B cell (primary cell): Measurements from ENCODE around the gene GRHPR. TPM values are rescaled to one million over a fixed set of nuclear protein-coding genes. Genes with fewer than 3 reads are reported as not detected.

Source experiments
- ATAC-seq: fragments of 200-7000 bp; cut with Tn5 transposase; one replicate; pipeline ENCODE4 v1.10.0; 2021; ENCODE audit warnings: low read depth, mild to moderate bottlenecking, moderate number of reproducible peaks, moderate library complexity
- CTCF ChIA-PET: fragments of 350-600 bp; sonication (Branson Sonifier 250); formaldehyde crosslinking; loops from one replicate; lab custom pipeline; 2021; ENCODE audit warnings: antibody characterized with exemption, inconsistent platforms; lab: Charles Lee
- POLR2A ChIA-PET: fragments of 350-600 bp; sonication (Branson Sonifier 250); formaldehyde crosslinking; loops from one replicate; lab custom pipeline; 2021; ENCODE audit warnings: antibody characterized with exemption; lab: Charles Lee
- DNase-seq: peaks from one replicate; pipeline ENCODE4 v3.0.0; 2013
- H2AFZ ChIP-seq: 2 replicates; pipeline ENCODE4 v1.6.1; 2012; ENCODE audit warnings: mild to moderate bottlenecking, low read depth, low read length; ENCODE audit not compliant: insufficient read depth, poor library complexity, severe bottlenecking
- H3K27ac ChIP-seq, 2 donors: 1 replicate in 1 of 2; 2 replicates in 1 of 2; pipeline ENCODE4 v1.5.1; 2012 to 2013; ENCODE audit warnings: low read length in 2 of 2, mild to moderate bottlenecking in 2 of 2, moderate library complexity in 1 of 2
- H3K27me3 ChIP-seq, 4 experiments: fragments of 200-600 bp in 1 of 4; sonication (generic) in 1 of 4; replicated peaks in 1 of 4; 1 replicate in 2 of 4; 2 replicates in 2 of 4; pipeline versions ENCODE4 v1.6.1 to v1.7.0; 2013 to 2016; ENCODE audit warnings: low read length in 3 of 4, mild to moderate bottlenecking in 2 of 4, mixed read lengths in 1 of 4, moderate library complexity in 1 of 4; ENCODE audit not compliant: insufficient read depth in 4 of 4, control insufficient read depth in 3 of 4; ENCODE audit errors: control extremely low read depth in 1 of 4
- H3K36me3 ChIP-seq, 2 experiments: replicated peaks in 1 of 2; 1 replicate in 1 of 2; 2 replicates in 1 of 2; pipeline versions ENCODE4 v1.6.1 to v1.7.1; 2013; ENCODE audit warnings: low read length in 1 of 2; ENCODE audit not compliant: insufficient read depth in 2 of 2, control insufficient read depth in 1 of 2; ENCODE audit errors: control extremely low read depth in 1 of 2, extremely low read depth in 1 of 2
- H3K4me1 ChIP-seq, 2 donors: fragments of 200-600 bp in 1 of 2; sonication (generic) in 1 of 2; 1 replicate in 1 of 2; 2 replicates in 1 of 2; pipeline versions ENCODE4 v1.5.1 to v1.6.1; 2013 to 2017; ENCODE audit warnings: low read length in 2 of 2; ENCODE audit not compliant: control insufficient read depth in 2 of 2, insufficient read depth in 2 of 2
- H3K4me2 ChIP-seq: replicated peaks from 2 replicates; pipeline ENCODE3; 2012; ENCODE audit warnings: mild to moderate bottlenecking, low read depth, low read length; ENCODE audit not compliant: poor library complexity, severe bottlenecking
- H3K4me3 ChIP-seq, 5 experiments: fragments of 200-600 bp in 1 of 5; sonication (generic) in 1 of 5; 1 replicate in 3 of 5; 2 replicates in 2 of 5; pipeline versions ENCODE4 v1.5.1 to v1.7.0; 2011 to 2016; ENCODE audit warnings: low read length in 4 of 5, mild to moderate bottlenecking in 4 of 5, low read depth in 2 of 5, control low read depth in 1 of 5, moderate library complexity in 1 of 5; ENCODE audit not compliant: insufficient read depth in 1 of 5; ENCODE audit errors: control extremely low read depth in 1 of 5, extremely low read depth in 1 of 5
- H3K79me2 ChIP-seq: fragments of 200-600 bp; sonication (generic); one replicate; pipeline ENCODE4 v1.6.0; 2016; ENCODE audit warnings: low read length; ENCODE audit not compliant: control insufficient read depth, insufficient read depth
- H3K9ac ChIP-seq: fragments of 200-600 bp; sonication (generic); 2 replicates; pipeline ENCODE4 v1.6.1; 2017; ENCODE audit warnings: mild to moderate bottlenecking, low read length, moderate library complexity
- H3K9me3 ChIP-seq, 3 donors: one replicate each; pipeline versions ENCODE4 v1.6.1 to v1.7.1; 2013; ENCODE audit warnings: low read length in 2 of 3; ENCODE audit not compliant: control insufficient read depth in 2 of 3, insufficient read depth in 1 of 3; ENCODE audit errors: control extremely low read depth in 1 of 3
- H4K20me1 ChIP-seq: 2 replicates; pipeline ENCODE4 v1.6.0; 2012; ENCODE audit warnings: mild to moderate bottlenecking, low read length; ENCODE audit not compliant: insufficient read depth, control insufficient read depth, poor library complexity, severe bottlenecking
- H3K27ac Mint-ChIP-seq: one replicate; pipeline ENCODE4 v1.8.0; 2021; ENCODE audit warnings: mixed read lengths
- H3K27me3 Mint-ChIP-seq: one replicate; pipeline ENCODE4 v1.8.0; 2021; ENCODE audit warnings: mixed read lengths
- H3K4me1 Mint-ChIP-seq: one replicate; pipeline ENCODE4 v1.8.0; 2021; ENCODE audit warnings: mixed read lengths
- H3K4me3 Mint-ChIP-seq: one replicate; pipeline ENCODE4 v1.8.0; 2021; ENCODE audit warnings: mixed read lengths
- H3K9me3 Mint-ChIP-seq: one replicate; pipeline ENCODE4 v1.8.0; 2022; ENCODE audit warnings: mixed read lengths; ENCODE audit not compliant: insufficient read depth
- EZH2 ChIP-seq: IDR thresholded peaks from 2 replicates; pipeline ENCODE4 v1.6.1; 2012; ENCODE audit warnings: borderline replicate concordance, low read depth, mild to moderate bottlenecking, moderate library complexity, low read length; ENCODE audit not compliant: insufficient read depth, poor library complexity, severe bottlenecking
- WGBS: methylation state at CpG from one replicate; pipeline ENCODE4 v1.1.5; 2013; ENCODE audit warnings: missing lambda C conversion rate; ENCODE audit not compliant: insufficient coverage; 5-methylcytosine and 5-hydroxymethylcytosine counted together
- intact Hi-C: fragments of 100-400 bp; cut with micrococcal nuclease; formaldehyde crosslinking; loops from one replicate; pipeline ENCODE4 v1.10.0; 2022
- polyA plus RNA-seq: library from polyadenylated mRNA; depleted of rRNA; stranded (reverse); fragments of >200 nt; gene quantifications from 2 replicates; pipeline ENCODE4 v1.2.3, GENCODE V29; 2012
- total RNA-seq, 2 donors: library from RNA; stranded (reverse); fragments of 120-200 nt in 1 of 2; gene quantifications; 1 replicate in 1 of 2; 2 replicates in 1 of 2; pipeline versions ENCODE4 v1.2.3 to v1.2.4, GENCODE V29; 2013 to 2022
- TF ChIP-seq, protein P1 (sequence below): fragments of 200-600 bp; IDR thresholded peaks from one replicate; pipeline ENCODE4 v1.8.0; 2022; ENCODE audit warnings: antibody characterized with exemption, mild to moderate bottlenecking

GRHPR gene
- total and polyA plus RNA-seq, 2 donors (not counting 1 experiment from before 2014, with no cell fraction given) = 121 to 138 TPM

DNA sequence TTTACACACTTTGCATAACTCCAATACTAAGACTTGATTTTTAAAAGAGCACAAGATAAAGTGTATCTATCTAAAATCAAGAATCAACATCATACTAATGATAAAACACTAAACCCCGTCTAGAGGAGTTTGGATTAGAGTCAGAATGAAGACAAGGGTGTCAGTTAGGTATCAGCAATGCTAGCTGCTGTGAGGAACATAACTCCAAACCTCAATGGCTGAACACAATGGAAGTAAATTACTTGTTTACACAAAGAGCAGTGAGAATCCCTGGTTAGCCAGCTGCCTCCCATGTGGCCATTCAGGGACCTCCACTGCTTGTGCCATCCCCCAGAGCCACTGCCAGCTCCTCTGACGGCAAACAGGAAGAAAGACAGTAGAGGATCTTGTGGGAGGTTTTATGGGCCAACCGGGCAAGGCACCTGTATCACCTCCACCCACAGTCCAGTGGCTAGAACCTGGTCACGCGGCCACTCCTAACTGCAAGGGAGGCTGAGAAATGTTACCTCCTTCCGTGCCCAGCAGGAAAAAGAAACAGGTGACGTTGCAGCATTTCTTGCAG lies 24.0 kb upstream of the GRHPR start:
- Histone ChIP-seq H3K4me3 (no peak overlapping the region), H3K36me3 (no peaks in the 10 kb centered on the region), H3K9me3 (peaks cover 0 to 4% (median 0%) of the 10 kb centered on the region in 3 donors), H3K27me3 (no peaks in the 10 kb centered on the region), H3K79me2 (no peaks in the 10 kb centered on the region), H2AFZ (peak overlapping the region; percentile 34), H3K4me1 (peaks cover 34 to 36% of the 10 kb centered on the region in 2 donors), H4K20me1 (no peaks in the 10 kb centered on the region), H3K27ac (no peak overlapping the region), H3K4me2 (peak overlapping the region; percentile 27), H3K9ac (no peak overlapping the region)
- peak overlapping the region; percentile 85 for H3K27ac Mint-ChIP-seq
- ATAC-seq = no peak
- ChIA-PET CTCF (interaction anchor here (0.9 to 2.4 kb wide), 5 partner anchors 9 to 525 kb away, joined by 3 to 12 read pairs (median 7); no protein-coding TSS in a partner anchor), POLR2A (interaction anchor here (1.1 kb wide), 1 partner anchor 12 kb away, joined by 3 read pairs; no protein-coding TSS in a partner anchor)
- H3K4me1 Mint-ChIP-seq = peaks cover 57% of the 10 kb centered on the region
- peak overlapping the region; percentile 67 for H3K4me3 Mint-ChIP-seq
- TF ChIP-seq, protein P1, sequence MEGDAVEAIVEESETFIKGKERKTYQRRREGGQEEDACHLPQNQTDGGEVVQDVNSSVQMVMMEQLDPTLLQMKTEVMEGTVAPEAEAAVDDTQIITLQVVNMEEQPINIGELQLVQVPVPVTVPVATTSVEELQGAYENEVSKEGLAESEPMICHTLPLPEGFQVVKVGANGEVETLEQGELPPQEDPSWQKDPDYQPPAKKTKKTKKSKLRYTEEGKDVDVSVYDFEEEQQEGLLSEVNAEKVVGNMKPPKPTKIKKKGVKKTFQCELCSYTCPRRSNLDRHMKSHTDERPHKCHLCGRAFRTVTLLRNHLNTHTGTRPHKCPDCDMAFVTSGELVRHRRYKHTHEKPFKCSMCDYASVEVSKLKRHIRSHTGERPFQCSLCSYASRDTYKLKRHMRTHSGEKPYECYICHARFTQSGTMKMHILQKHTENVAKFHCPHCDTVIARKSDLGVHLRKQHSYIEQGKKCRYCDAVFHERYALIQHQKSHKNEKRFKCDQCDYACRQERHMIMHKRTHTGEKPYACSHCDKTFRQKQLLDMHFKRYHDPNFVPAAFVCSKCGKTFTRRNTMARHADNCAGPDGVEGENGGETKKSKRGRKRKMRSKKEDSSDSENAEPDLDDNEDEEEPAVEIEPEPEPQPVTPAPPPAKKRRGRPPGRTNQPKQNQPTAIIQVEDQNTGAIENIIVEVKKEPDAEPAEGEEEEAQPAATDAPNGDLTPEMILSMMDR = no peak
- no peak for TF ChIP-seq EZH2
- WGBS = 43% methylated on average over 4 of the region's 7 CpGs
- intact Hi-C loops = no loop called here
- no peaks in the 10 kb centered on the region for H3K9me3 Mint-ChIP-seq
- peak; percentile 30 for DNase-seq
- no peaks in the 10 kb centered on the region for H3K27me3 Mint-ChIP-seq

DNA sequence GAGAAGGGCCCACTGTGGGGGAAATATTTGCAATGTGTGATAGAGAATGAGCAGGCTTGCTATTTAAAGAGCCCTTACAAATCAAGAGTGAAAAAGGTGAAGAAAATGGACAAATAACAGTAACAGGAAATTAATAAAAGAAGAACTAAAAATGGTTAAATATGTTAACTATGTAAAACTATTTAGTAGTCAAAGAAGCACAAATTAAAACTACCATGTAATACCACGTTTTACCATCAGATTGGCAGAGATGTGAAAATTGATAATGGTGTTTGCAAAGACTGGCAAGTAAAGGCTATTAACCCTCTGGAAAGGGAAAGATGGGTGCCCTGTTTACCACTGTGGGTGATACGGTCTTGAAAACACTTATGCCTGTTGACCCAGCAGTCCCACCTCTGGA lies 23.2 kb upstream of the GRHPR start:
- Mint-ChIP-seq H3K4me3 (peak overlapping the region; percentile 67), H3K27ac (peak overlapping the region; percentile 85), H3K9me3 (no peaks in the 10 kb centered on the region), H3K4me1 (peaks cover 64% of the 10 kb centered on the region), H3K27me3 (no peaks in the 10 kb centered on the region)
- ChIA-PET CTCF (interaction anchor here (0.7 to 2.4 kb wide), 6 partner anchors 8 to 510 kb away, joined by 3 to 7 read pairs (median 4); no protein-coding TSS in a partner anchor), POLR2A (interaction anchor here (0.6 to 0.7 kb wide), 4 partner anchors 18 to 499 kb away, joined by 3 to 7 read pairs (median 4); no protein-coding TSS in a partner anchor)
- no peaks in the 10 kb centered on the region for H3K27me3 ChIP-seq
- peaks cover 0 to 4% (median 0%) of the 10 kb centered on the region in 3 donors for H3K9me3 ChIP-seq
- intact Hi-C loops = no loop called here
- no peak overlapping the region for H3K9ac ChIP-seq
- no peak for TF ChIP-seq EZH2
- TF ChIP-seq, protein P1 = no peak
- no peak overlapping the region for H3K27ac ChIP-seq
- peak overlapping the region; percentile 27 for H3K4me2 ChIP-seq
- H3K4me1 ChIP-seq = peaks cover 37 to 40% of the 10 kb centered on the region in 2 donors
- WGBS = no CpG with 5 or more reads among the region's 2 CpGs
- no peak for DNase-seq
- H3K4me3 ChIP-seq = no peak overlapping the region
- H4K20me1 ChIP-seq = no peaks in the 10 kb centered on the region
- no peak for ATAC-seq
- H3K36me3 ChIP-seq = no peaks in the 10 kb centered on the region
- H2AFZ ChIP-seq = peak overlapping the region; percentile 34
- H3K79me2 ChIP-seq = no peaks in the 10 kb centered on the region
